ENCODE results near the gene TOGARAM2.

TOGARAM2 gene

GRCh38 chr2:28975671-28976070 is 5.4 kb upstream of the TOGARAM2 start:
- H3K27ac ChIP-seq (ENCODE audit: extremely low read depth, low read depth, low read length): no peak overlapping the region
- no peaks in the 10 kb centered on the region for H3K36me3 ChIP-seq (ENCODE audit: control insufficient read depth in 2 of 2, insufficient read depth in 1 of 2, low read length in 2 of 2)
- TF ChIP-seq ZNF626 (tag by site-specific recombination; IDR thresholded peaks at IDR 0.05) (no peak), ZNF585B (tag by site-specific recombination; IDR thresholded peaks at IDR 0.05) (no peak), ZNF560 (tag by site-specific recombination; IDR thresholded peaks at IDR 0.05; ENCODE audit: borderline replicate concordance) (no peak), ZEB2 (tag by site-specific recombination; IDR thresholded peaks at IDR 0.05) (no peak), ZNF658 (tag by site-specific recombination; IDR thresholded peaks at IDR 0.05) (no peak), ZNF10 (tag by site-specific recombination; IDR thresholded peaks at IDR 0.05) (no peak)
- TF ChIP-seq, protein P1, sequence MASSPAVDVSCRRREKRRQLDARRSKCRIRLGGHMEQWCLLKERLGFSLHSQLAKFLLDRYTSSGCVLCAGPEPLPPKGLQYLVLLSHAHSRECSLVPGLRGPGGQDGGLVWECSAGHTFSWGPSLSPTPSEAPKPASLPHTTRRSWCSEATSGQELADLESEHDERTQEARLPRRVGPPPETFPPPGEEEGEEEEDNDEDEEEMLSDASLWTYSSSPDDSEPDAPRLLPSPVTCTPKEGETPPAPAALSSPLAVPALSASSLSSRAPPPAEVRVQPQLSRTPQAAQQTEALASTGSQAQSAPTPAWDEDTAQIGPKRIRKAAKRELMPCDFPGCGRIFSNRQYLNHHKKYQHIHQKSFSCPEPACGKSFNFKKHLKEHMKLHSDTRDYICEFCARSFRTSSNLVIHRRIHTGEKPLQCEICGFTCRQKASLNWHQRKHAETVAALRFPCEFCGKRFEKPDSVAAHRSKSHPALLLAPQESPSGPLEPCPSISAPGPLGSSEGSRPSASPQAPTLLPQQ (tag by site-specific recombination; IDR thresholded peaks at IDR 0.05): no peak
- TF ChIP-seq, protein P2, sequence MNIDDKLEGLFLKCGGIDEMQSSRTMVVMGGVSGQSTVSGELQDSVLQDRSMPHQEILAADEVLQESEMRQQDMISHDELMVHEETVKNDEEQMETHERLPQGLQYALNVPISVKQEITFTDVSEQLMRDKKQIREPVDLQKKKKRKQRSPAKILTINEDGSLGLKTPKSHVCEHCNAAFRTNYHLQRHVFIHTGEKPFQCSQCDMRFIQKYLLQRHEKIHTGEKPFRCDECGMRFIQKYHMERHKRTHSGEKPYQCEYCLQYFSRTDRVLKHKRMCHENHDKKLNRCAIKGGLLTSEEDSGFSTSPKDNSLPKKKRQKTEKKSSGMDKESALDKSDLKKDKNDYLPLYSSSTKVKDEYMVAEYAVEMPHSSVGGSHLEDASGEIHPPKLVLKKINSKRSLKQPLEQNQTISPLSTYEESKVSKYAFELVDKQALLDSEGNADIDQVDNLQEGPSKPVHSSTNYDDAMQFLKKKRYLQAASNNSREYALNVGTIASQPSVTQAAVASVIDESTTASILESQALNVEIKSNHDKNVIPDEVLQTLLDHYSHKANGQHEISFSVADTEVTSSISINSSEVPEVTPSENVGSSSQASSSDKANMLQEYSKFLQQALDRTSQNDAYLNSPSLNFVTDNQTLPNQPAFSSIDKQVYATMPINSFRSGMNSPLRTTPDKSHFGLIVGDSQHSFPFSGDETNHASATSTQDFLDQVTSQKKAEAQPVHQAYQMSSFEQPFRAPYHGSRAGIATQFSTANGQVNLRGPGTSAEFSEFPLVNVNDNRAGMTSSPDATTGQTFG (tag by site-specific recombination; IDR thresholded peaks at IDR 0.05; ENCODE audit: borderline replicate concordance): no peak
- H3K9me3 ChIP-seq (ENCODE audit: control insufficient read depth, insufficient read depth, low read depth, low read length): no peaks in the 10 kb centered on the region; the same call in 1 of the 2 replicates
- ChIA-PET CTCF (no interaction called here), POLR2A (no interaction called here)
- no peak overlapping the region for H3K4me3 ChIP-seq (ENCODE audit: low read depth, low read length)
- no peaks in the 10 kb centered on the region for H3K4me1 ChIP-seq (ENCODE audit: control insufficient read depth, insufficient read depth, low read length)

DNA sequence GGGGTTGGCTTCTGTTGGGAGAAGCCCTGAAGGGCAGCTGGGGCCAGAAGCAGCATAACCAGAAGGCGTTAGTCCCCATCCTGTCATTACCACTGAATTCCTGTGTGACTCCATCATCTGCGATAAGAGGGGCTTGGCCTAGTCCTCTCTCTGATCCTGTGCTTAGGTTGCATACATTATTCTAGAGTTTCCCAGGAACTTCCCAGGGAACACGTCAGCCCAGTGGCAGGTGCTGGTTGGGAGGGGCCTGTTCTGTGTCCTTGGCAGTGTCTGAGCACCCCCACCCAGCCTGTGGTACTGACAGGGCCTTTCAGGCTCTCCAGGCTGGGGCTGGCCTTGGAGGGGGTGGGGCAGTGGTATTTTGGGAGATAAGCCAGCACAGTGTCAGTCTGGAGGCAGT is 4.5 kb upstream of the TOGARAM2 start:
- H3K4me3 ChIP-seq (ENCODE audit: low read depth, low read length): no peak overlapping the region
- H3K4me1 ChIP-seq (ENCODE audit: control insufficient read depth, insufficient read depth, low read length): no peaks in the 10 kb centered on the region
- no peaks in the 10 kb centered on the region for H3K36me3 ChIP-seq (ENCODE audit: control insufficient read depth in 2 of 2, insufficient read depth in 1 of 2, low read length in 2 of 2)
- TF ChIP-seq ZNF292 (tag by site-specific recombination; IDR thresholded peaks at IDR 0.05; ENCODE audit: borderline replicate concordance, low read depth) (no peak), MYNN (tag by site-specific recombination; IDR thresholded peaks at IDR 0.05; ENCODE audit: borderline replicate concordance) (no peak), ZNF37A (tag by site-specific recombination; IDR thresholded peaks at IDR 0.05) (no peak), ZNF639 (tag by site-specific recombination; IDR thresholded peaks at IDR 0.05) (no peak), ZNF513 (tag by site-specific recombination; IDR thresholded peaks at IDR 0.05) (no peak), PRDM6 (tag by site-specific recombination; IDR thresholded peaks at IDR 0.05) (no peak), ZNF433 (tag by site-specific recombination; IDR thresholded peaks at IDR 0.05; ENCODE audit: low read depth) (no peak), ZFP41 (tag by site-specific recombination; IDR thresholded peaks at IDR 0.05; ENCODE audit: borderline replicate concordance) (no peak), MEIS1 (CRISPR knock-in tag; IDR thresholded peaks at IDR 0.05; ENCODE audit: borderline replicate concordance) (no peak)
- H3K27ac ChIP-seq (ENCODE audit: extremely low read depth, low read depth, low read length): no peak overlapping the region
- no peaks in the 10 kb centered on the region; the same call in 1 of the 2 replicates for H3K9me3 ChIP-seq (ENCODE audit: control insufficient read depth, insufficient read depth, low read depth, low read length)
- ChIA-PET CTCF (interaction anchor here (0.9 kb wide), 1 partner anchor 18 kb away, joined by 3 read pairs; no protein-coding TSS in a partner anchor), POLR2A (interaction anchor here (0.6 kb wide), 1 partner anchor 1760 kb away, joined by 3 read pairs; no protein-coding TSS in a partner anchor)
